ENCODE data around the gene PEA15.

- TF ChIP-seq TAF1 (IDR thresholded peaks at IDR 0.05; ENCODE audit: borderline replicate concordance, low read depth, low read length) = no peak
- TF ChIP-seq POLR2AphosphoS5 (IDR thresholded peaks at IDR 0.05; ENCODE audit: low read depth, low read length) = no peak
- no peak for TF ChIP-seq POLR2A (IDR thresholded peaks at IDR 0.05; ENCODE audit: low read depth, low read length)
These were observed 18.5 kb upstream of the PEA15 start for GRCh38 chr1:160186729-160187128.

Measured in GM12892 (cell line).